H9 (cell line): ENCODE data around the gene METRN. TPM values are rescaled to one million over a fixed set of nuclear protein-coding genes. Genes with fewer than 3 reads are reported as not detected.

ENCODE experiments used
- DNase-seq: peaks from one replicate; pipeline ENCODE4 v3.0.0-alpha.2; 2017
- H2AFZ ChIP-seq: one replicate; pipeline ENCODE4 v1.6.1; 2013; ENCODE audit warnings: mild to moderate bottlenecking, low read length, control low read depth, moderate library complexity
- H2AK5ac ChIP-seq: 2 replicates; pipeline ENCODE4 v1.6.1; 2013; ENCODE audit warnings: low read length, control low read depth, mixed read lengths; ENCODE audit not compliant: insufficient read length
- H2BK120ac ChIP-seq: one replicate; pipeline ENCODE4 v1.6.1; 2013; ENCODE audit warnings: low read depth, mild to moderate bottlenecking, low read length, control low read depth, inconsistent platforms; ENCODE audit not compliant: poor library complexity, severe bottlenecking
- H2BK12ac ChIP-seq: 2 replicates; pipeline ENCODE4 v1.6.1; 2013; ENCODE audit warnings: low read length, control low read depth, mixed read lengths, low read depth; ENCODE audit not compliant: insufficient read length
- H2BK15ac ChIP-seq: 2 replicates; pipeline ENCODE4 v1.6.1; 2013; ENCODE audit warnings: low read depth, low read length, control low read depth
- H2BK20ac ChIP-seq: one replicate; pipeline ENCODE4 v1.6.1; 2013; ENCODE audit warnings: low read depth, mild to moderate bottlenecking, low read length, control low read depth, inconsistent platforms; ENCODE audit not compliant: poor library complexity, severe bottlenecking
- H2BK5ac ChIP-seq: 2 replicates; pipeline ENCODE4 v1.6.1; 2013; ENCODE audit warnings: low read length, control low read depth, mixed read lengths; ENCODE audit not compliant: insufficient read length
- H3K14ac ChIP-seq: 2 replicates; pipeline ENCODE4 v1.6.1; 2013; ENCODE audit warnings: low read length, control low read depth; ENCODE audit not compliant: insufficient read depth
- H3K18ac ChIP-seq: 2 replicates; pipeline ENCODE4 v1.6.1; 2013; ENCODE audit warnings: low read depth, mild to moderate bottlenecking, mixed read lengths, low read length, control low read depth; ENCODE audit not compliant: insufficient read length
- H3K23ac ChIP-seq: 2 replicates; pipeline ENCODE4 v1.6.1; 2013; ENCODE audit warnings: low read length, control low read depth, mixed read lengths, low read depth; ENCODE audit not compliant: insufficient read length
- H3K23me2 ChIP-seq: 2 replicates; pipeline ENCODE4 v1.6.1; 2013; ENCODE audit warnings: low read depth, mild to moderate bottlenecking, mixed read lengths, low read length, control low read depth; ENCODE audit not compliant: insufficient read length, poor library complexity, severe bottlenecking
- H3K27ac ChIP-seq: 2 replicates; pipeline ENCODE4 v1.5.1; 2013; ENCODE audit warnings: low read length, control low read depth, mixed read lengths, low read depth; ENCODE audit not compliant: insufficient read length
- H3K27me3 ChIP-seq: 2 replicates; pipeline ENCODE4 v1.6.1; 2013; ENCODE audit warnings: low read length, control low read depth, inconsistent platforms; ENCODE audit not compliant: insufficient read depth
- H3K4ac ChIP-seq: 2 replicates; pipeline ENCODE4 v1.6.1; 2013; ENCODE audit warnings: low read depth, mild to moderate bottlenecking, control low read depth, inconsistent platforms, low read length, moderate library complexity
- H3K4me1 ChIP-seq: 2 replicates; pipeline ENCODE4 v1.6.1; 2013; ENCODE audit warnings: low read length, control low read depth, inconsistent platforms; ENCODE audit not compliant: insufficient read depth
- H3K4me2 ChIP-seq: 2 replicates; pipeline ENCODE4 v1.6.1; 2013; ENCODE audit warnings: low read length, control low read depth, mixed read lengths; ENCODE audit not compliant: insufficient read length, insufficient read depth
- H3K56ac ChIP-seq: 2 replicates; pipeline ENCODE4 v1.6.1; 2013; ENCODE audit warnings: low read depth, mild to moderate bottlenecking, mixed read lengths, low read length, control low read depth; ENCODE audit not compliant: insufficient read length
- H3K79me1 ChIP-seq: 2 replicates; pipeline ENCODE4 v1.6.1; 2013; ENCODE audit warnings: low read depth, mild to moderate bottlenecking, moderate library complexity, low read length, control low read depth, inconsistent platforms; ENCODE audit not compliant: insufficient read depth, poor library complexity, severe bottlenecking
- H3K79me2 ChIP-seq: 2 replicates; pipeline ENCODE4 v1.6.1; 2013; ENCODE audit warnings: low read length, control low read depth, inconsistent platforms; ENCODE audit not compliant: insufficient read depth
- H3K9ac ChIP-seq: 2 replicates; pipeline ENCODE4 v1.6.1; 2013; ENCODE audit warnings: low read length, control low read depth, mixed read lengths; ENCODE audit not compliant: insufficient read length; ENCODE audit errors: extremely low read depth
- H3K9me3 ChIP-seq: one replicate; pipeline ENCODE4 v1.6.1; 2013; ENCODE audit warnings: low read depth, low read length, inconsistent platforms; ENCODE audit not compliant: control insufficient read depth
- H3T11ph ChIP-seq: one replicate; pipeline ENCODE4 v1.6.1; 2013; ENCODE audit warnings: mild to moderate bottlenecking, low read length, control low read depth, inconsistent platforms
- H4K20me1 ChIP-seq: one replicate; pipeline ENCODE4 v1.6.1; 2013; ENCODE audit not compliant: control insufficient read depth, insufficient read length, insufficient read depth
- H4K5ac ChIP-seq: 2 replicates; pipeline ENCODE4 v1.6.1; 2013; ENCODE audit warnings: low read depth, mild to moderate bottlenecking, mixed read lengths, low read length, control low read depth; ENCODE audit not compliant: insufficient read length
- H4K8ac ChIP-seq: replicated peaks from 2 replicates; pipeline ENCODE4 v1.6.1; 2013; ENCODE audit warnings: low read length, control low read depth, mixed read lengths, low read depth; ENCODE audit not compliant: insufficient read length
- H4K91ac ChIP-seq: 2 replicates; pipeline ENCODE4 v1.6.1; 2013; ENCODE audit warnings: low read depth, mild to moderate bottlenecking, moderate library complexity, mixed read lengths, low read length, control low read depth; ENCODE audit not compliant: insufficient read length
- H3K27ac Mint-ChIP-seq, 3 experiments: 2 replicates in 2 of 3; 3 replicates in 1 of 3; pipeline ENCODE4 v1.8.0; 2020 to 2021; ENCODE audit warnings: mixed read lengths in 3 of 3, mild to moderate bottlenecking in 1 of 3, moderate library complexity in 1 of 3
- H3K27me3 Mint-ChIP-seq: 2 replicates; pipeline ENCODE4 v1.8.0; 2021; ENCODE audit warnings: low read depth, mild to moderate bottlenecking, moderate library complexity, mixed read lengths
- H3K36me3 Mint-ChIP-seq, 3 experiments: 2 replicates in 2 of 3; 3 replicates in 1 of 3; pipeline ENCODE4 v1.8.0; 2020 to 2021; ENCODE audit warnings: low read depth in 3 of 3, mixed read lengths in 3 of 3; ENCODE audit not compliant: insufficient read depth in 1 of 3
- H3K4me1 Mint-ChIP-seq, 2 experiments: 2 replicates each; pipeline ENCODE4 v1.8.0; 2020; ENCODE audit warnings: mixed read lengths in 2 of 2
- H3K4me3 Mint-ChIP-seq, 2 experiments: 2 replicates in 1 of 2; 3 replicates in 1 of 2; pipeline ENCODE4 v1.8.0; 2020 to 2021; ENCODE audit warnings: mild to moderate bottlenecking in 2 of 2, mixed read lengths in 2 of 2, moderate library complexity in 1 of 2
- H3K9me3 Mint-ChIP-seq, 2 experiments: 2 replicates in 1 of 2; 3 replicates in 1 of 2; pipeline ENCODE4 v1.8.0; 2020; ENCODE audit warnings: mild to moderate bottlenecking in 2 of 2, mixed read lengths in 2 of 2, moderate library complexity in 1 of 2
- WGBS: extraction: QIAGEN DNeasy Blood & Tissue Kit; methylation state at CpG from one replicate; pipeline ENCODE4 v1.1.7; 2013; ENCODE audit warnings: missing lambda C conversion rate, low lambda C conversion rate, mixed read lengths; ENCODE audit not compliant: insufficient read length; ENCODE audit errors: extremely low coverage; 5-methylcytosine and 5-hydroxymethylcytosine counted together
- total RNA-seq: library from RNA; stranded (reverse); gene quantifications from 2 replicates; pipeline ENCODE4 v1.2.1, GENCODE V29; 2021
- TF ChIP-seq, protein P1 (sequence below): fragments of 200-600 bp; sonication (generic); conservative IDR thresholded peaks from 3 replicates; pipeline ENCODE4 v1.8.0; 2021; ENCODE audit warnings: antibody characterized with exemption, mild to moderate bottlenecking

Gene METRN
- total RNA-seq, 1 experiment from 2014 or later: 26.2 TPM

DNA sequence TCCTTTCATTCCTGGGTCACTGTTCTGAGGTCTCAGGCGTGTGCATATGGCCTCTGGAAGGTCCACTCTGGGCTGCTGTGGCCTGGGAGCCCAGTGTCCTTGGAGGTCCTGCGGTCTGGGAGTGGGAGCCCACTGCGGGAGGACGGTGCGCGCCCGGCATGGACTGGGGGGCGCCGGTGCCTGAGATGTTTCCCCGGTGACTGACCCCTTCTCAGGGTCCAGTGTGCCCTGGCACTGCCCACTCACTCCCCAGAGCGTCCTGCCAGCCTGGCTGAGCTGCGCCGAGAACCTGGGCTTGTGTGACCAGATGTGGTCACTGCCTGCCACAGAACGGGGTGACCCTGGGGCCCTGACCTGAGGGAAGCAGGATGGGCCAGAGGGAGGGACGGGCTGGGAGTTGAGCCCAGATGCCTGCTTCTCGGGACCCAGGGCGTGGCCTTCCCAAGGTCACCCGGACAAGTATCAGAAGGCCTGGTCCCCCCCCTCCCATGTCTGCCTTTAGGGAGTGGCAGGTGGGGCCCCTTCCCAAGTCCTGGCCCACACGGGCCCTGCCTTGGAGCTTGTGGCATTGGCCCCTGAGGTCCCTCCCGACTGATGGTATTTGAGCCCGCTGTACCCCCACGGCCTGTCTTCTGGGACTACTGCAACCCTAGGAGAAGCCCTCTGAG is 40.6 kb upstream of the METRN start:
- no peak for DNase-seq
- H4K20me1 ChIP-seq: no peaks in the 10 kb centered on the region
- no peak overlapping the region for H4K5ac ChIP-seq
- no peak overlapping the region for H3T11ph ChIP-seq
- no peak overlapping the region for H2BK120ac ChIP-seq
- H2AK5ac ChIP-seq: no peak overlapping the region
- TF ChIP-seq, protein P1, sequence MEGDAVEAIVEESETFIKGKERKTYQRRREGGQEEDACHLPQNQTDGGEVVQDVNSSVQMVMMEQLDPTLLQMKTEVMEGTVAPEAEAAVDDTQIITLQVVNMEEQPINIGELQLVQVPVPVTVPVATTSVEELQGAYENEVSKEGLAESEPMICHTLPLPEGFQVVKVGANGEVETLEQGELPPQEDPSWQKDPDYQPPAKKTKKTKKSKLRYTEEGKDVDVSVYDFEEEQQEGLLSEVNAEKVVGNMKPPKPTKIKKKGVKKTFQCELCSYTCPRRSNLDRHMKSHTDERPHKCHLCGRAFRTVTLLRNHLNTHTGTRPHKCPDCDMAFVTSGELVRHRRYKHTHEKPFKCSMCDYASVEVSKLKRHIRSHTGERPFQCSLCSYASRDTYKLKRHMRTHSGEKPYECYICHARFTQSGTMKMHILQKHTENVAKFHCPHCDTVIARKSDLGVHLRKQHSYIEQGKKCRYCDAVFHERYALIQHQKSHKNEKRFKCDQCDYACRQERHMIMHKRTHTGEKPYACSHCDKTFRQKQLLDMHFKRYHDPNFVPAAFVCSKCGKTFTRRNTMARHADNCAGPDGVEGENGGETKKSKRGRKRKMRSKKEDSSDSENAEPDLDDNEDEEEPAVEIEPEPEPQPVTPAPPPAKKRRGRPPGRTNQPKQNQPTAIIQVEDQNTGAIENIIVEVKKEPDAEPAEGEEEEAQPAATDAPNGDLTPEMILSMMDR: no peak
- no peak overlapping the region for H2BK20ac ChIP-seq
- H3K4me2 ChIP-seq: no peak overlapping the region
- no peak overlapping the region for H4K8ac ChIP-seq
- Mint-ChIP-seq H3K27ac (no peak overlapping the region; a peak in 1 of 7 replicates), H3K36me3 (peaks cover 11 to 25% (median 23%) of the 10 kb centered on the region in 3 experiments; a peak in 6 of 7 replicates), H3K4me3 (peak overlapping the region in 1 of 2 experiments; percentile 69; a peak in 1 of 5 replicates), H3K4me1 (peaks cover 14 to 21% of the 10 kb centered on the region in 2 experiments), H3K27me3 (peaks cover 3% of the 10 kb centered on the region; the same call in 1 of the 2 replicates), H3K9me3 (no peaks in the 10 kb centered on the region)
- H3K18ac ChIP-seq: no peak overlapping the region
- no peak overlapping the region for H2AFZ ChIP-seq
- no peaks in the 10 kb centered on the region for H3K27me3 ChIP-seq
- no CpG with 5 or more reads among the region's 22 CpGs for WGBS
- no peaks in the 10 kb centered on the region for H3K79me1 ChIP-seq
- no peaks in the 10 kb centered on the region for H3K79me2 ChIP-seq
- no peak overlapping the region for H2BK15ac ChIP-seq
- H3K23ac ChIP-seq: no peak overlapping the region
- H3K27ac ChIP-seq: no peak overlapping the region
- no peaks in the 10 kb centered on the region for H3K9me3 ChIP-seq
- H4K91ac ChIP-seq: no peak overlapping the region
- H2BK5ac ChIP-seq: no peak overlapping the region
- H2BK12ac ChIP-seq: no peak overlapping the region
- no peak overlapping the region for H3K14ac ChIP-seq
- no peak overlapping the region for H3K9ac ChIP-seq
- no peaks in the 10 kb centered on the region for H3K4me1 ChIP-seq
- H3K56ac ChIP-seq: no peak overlapping the region
- no peak overlapping the region for H3K4ac ChIP-seq
- H3K23me2 ChIP-seq: peaks cover 7% of the 10 kb centered on the region
